ENCODE results near the gene CCDC43. TPM values are rescaled to one million over a fixed set of nuclear protein-coding genes. Genes with fewer than 3 reads are reported as not detected.

Gene CCDC43
- total RNA-seq, 1 experiment from 2014 or later = 16.0 TPM

- Histone ChIP-seq H3K27ac (ENCODE audit: low read length) (no peak overlapping the region), H3K4me1 (ENCODE audit: control insufficient read depth, insufficient read depth, low read length) (no peaks in the 10 kb centered on the region), H3K36me3 (ENCODE audit: control insufficient read depth, insufficient read depth, low read length) (no peaks in the 10 kb centered on the region), H3K9me3 (ENCODE audit: control insufficient read depth, insufficient read depth, low read depth, low read length) (no peaks in the 10 kb centered on the region), H3K27me3 (ENCODE audit: control insufficient read depth, insufficient read depth, low read length) (no peaks in the 10 kb centered on the region), H3K4me3 (ENCODE audit: low read depth in 2 of 2, low read length in 2 of 2) (no peak overlapping the region)
- ATAC-seq (no peak), DNase-seq (ENCODE audit: low read depth, low spot score) (no peak)
- CTCF ChIA-PET = no interaction called here
- BruUV-seq (replicated peaks) = no TSS peak
- POLR2A ChIA-PET = no interaction called here
- no peak for TF ChIP-seq SIN3A (IDR thresholded peaks at IDR 0.05; ENCODE audit: borderline replicate concordance, insufficient read depth, low read depth, low read length)
- TF ChIP-seq CTCF (IDR thresholded peaks at IDR 0.05) = no peak
- TF ChIP-seq POLR2AphosphoS5 (IDR thresholded peaks at IDR 0.05; ENCODE audit: low read depth, low read length) = no peak
- TF ChIP-seq TCF7L2 (IDR thresholded peaks at IDR 0.05; ENCODE audit: low read depth, low read length) = no peak
- TF ChIP-seq REST (IDR thresholded peaks at IDR 0.05; ENCODE audit: insufficient read depth in 1 of 2, low read depth in 2 of 2, low read length in 1 of 2) = no peak
- intact Hi-C loops (cut with micrococcal nuclease; ENCODE audit: unreplicated experiment) = no loop called here
- in situ Hi-C loops (cut with HindIII; ENCODE audit: low pct_unique_long_range_greater_than_20kb, low sequenced_read_pairs) = no loop called here
These were observed 44.7 kb upstream of the CCDC43 start for GRCh38 chr17:44734272-44734671.

- ATAC-seq (peak; percentile 74), DNase-seq (ENCODE audit: low read depth, low spot score) (no peak)
- POLR2A ChIA-PET = no interaction called here
These were observed 44.2 kb upstream of the CCDC43 start for GRCh38 chr17:44733753-44734152.

More at GRCh38 chr17:44733753-44734152, 44.2 kb upstream of the CCDC43 start:
- BruUV-seq (replicated peaks) = no TSS peak
- intact Hi-C loops (cut with micrococcal nuclease; ENCODE audit: unreplicated experiment) = no loop called here
- no peaks in the 10 kb centered on the region for H3K4me1 ChIP-seq (ENCODE audit: control insufficient read depth, insufficient read depth, low read length)
- no peak overlapping the region for H3K27ac ChIP-seq (ENCODE audit: low read length)
- H3K27me3 ChIP-seq (ENCODE audit: control insufficient read depth, insufficient read depth, low read length) = no peaks in the 10 kb centered on the region
- no peak overlapping the region for H3K4me3 ChIP-seq (ENCODE audit: low read depth in 2 of 2, low read length in 2 of 2)
- no peaks in the 10 kb centered on the region for H3K9me3 ChIP-seq (ENCODE audit: control insufficient read depth, insufficient read depth, low read depth, low read length)
- in situ Hi-C loops (cut with HindIII; ENCODE audit: low pct_unique_long_range_greater_than_20kb, low sequenced_read_pairs) = no loop called here
- CTCF ChIA-PET = no interaction called here
- H3K36me3 ChIP-seq (ENCODE audit: control insufficient read depth, insufficient read depth, low read length) = no peaks in the 10 kb centered on the region
- TF ChIP-seq TCF7L2 (IDR thresholded peaks at IDR 0.05; ENCODE audit: low read depth, low read length) (no peak), REST (IDR thresholded peaks at IDR 0.05; ENCODE audit: insufficient read depth in 1 of 2, low read depth in 2 of 2, low read length in 1 of 2) (no peak), SIN3A (IDR thresholded peaks at IDR 0.05; ENCODE audit: borderline replicate concordance, insufficient read depth, low read depth, low read length) (no peak), POLR2AphosphoS5 (IDR thresholded peaks at IDR 0.05; ENCODE audit: low read depth, low read length) (no peak), CTCF (IDR thresholded peaks at IDR 0.05) (no peak; the same call in 1 of the 2 replicates)
